Thyroid gland (tissue), 4 donors: Measurements from ENCODE around the gene WNT9A. TPM values are rescaled to one million over a fixed set of nuclear protein-coding genes. Genes with fewer than 3 reads are reported as not detected.

ENCODE experiments used
- DNase-seq, 2 donors: peaks; one replicate each; pipeline ENCODE4 v3.0.0-alpha.2; 2019
- H3K27ac ChIP-seq, 3 donors: fragments of 200-600 bp; sonication (generic); 1 replicate in 2 of 3; 2 replicates in 1 of 3; pipeline ENCODE4 v1.5.1; 2016 to 2019; ENCODE audit warnings: mild to moderate bottlenecking in 1 of 3, moderate library complexity in 1 of 3
- H3K27me3 ChIP-seq: fragments of 200-600 bp; sonication (generic); one replicate; pipeline ENCODE4 v1.5.1; 2019
- H3K36me3 ChIP-seq, 2 donors: fragments of 200-600 bp; sonication (generic); one replicate each; pipeline ENCODE4 v1.5.1; 2016 to 2019
- H3K4me1 ChIP-seq, 2 donors: fragments of 200-600 bp; sonication (generic); one replicate each; pipeline ENCODE4 v1.5.1; 2017 to 2019
- H3K4me3 ChIP-seq, 3 donors: fragments of 200-600 bp; sonication (generic); replicated peaks in 1 of 3; 1 replicate in 2 of 3; 2 replicates in 1 of 3; pipeline ENCODE4 v1.5.1; 2016; ENCODE audit warnings: mild to moderate bottlenecking in 1 of 3
- H3K9me3 ChIP-seq: fragments of 200-600 bp; sonication (generic); one replicate; pipeline ENCODE4 v1.5.1; 2017
- POLR2A ChIP-seq, 2 donors: fragments of 450-650 bp; IDR thresholded peaks; one replicate each; pipeline ENCODE4 v1.6.1; 2017; ENCODE audit warnings: antibody characterized with exemption in 2 of 2, mild to moderate bottlenecking in 2 of 2, moderate library complexity in 1 of 2
- WGBS, 2 donors: methylation state at CpG; one replicate each; pipeline ENCODE4 v1.1.5; 2017; 5-methylcytosine and 5-hydroxymethylcytosine counted together
- intact Hi-C: fragments of 100-400 bp; cut with DNase I; formaldehyde crosslinking; loops from one replicate; pipeline ENCODE4 v1.15.1; 2023
- total RNA-seq, 4 donors: library from RNA; depleted of rRNA; stranded (reverse); fragments of >200 nt; gene quantifications; one replicate each; pipeline ENCODE4 v1.2.3, GENCODE V29; 2016
- TF ChIP-seq, protein P1 (sequence below), 6 experiments: fragments of 200-600 bp in 3 of 6; fragments of 450-650 bp in 3 of 6; sonication (generic) in 3 of 6; IDR thresholded peaks; one replicate each; pipeline ENCODE4 v1.5.1; 2016 to 2019; ENCODE audit warnings: antibody characterized with exemption in 6 of 6, mild to moderate bottlenecking in 2 of 6, inconsistent platforms in 1 of 6, moderate library complexity in 1 of 6

Gene WNT9A
- total RNA-seq, 4 donors from 2014 or later = 2.5 to 4.3 (median 3.4) TPM

DNA sequence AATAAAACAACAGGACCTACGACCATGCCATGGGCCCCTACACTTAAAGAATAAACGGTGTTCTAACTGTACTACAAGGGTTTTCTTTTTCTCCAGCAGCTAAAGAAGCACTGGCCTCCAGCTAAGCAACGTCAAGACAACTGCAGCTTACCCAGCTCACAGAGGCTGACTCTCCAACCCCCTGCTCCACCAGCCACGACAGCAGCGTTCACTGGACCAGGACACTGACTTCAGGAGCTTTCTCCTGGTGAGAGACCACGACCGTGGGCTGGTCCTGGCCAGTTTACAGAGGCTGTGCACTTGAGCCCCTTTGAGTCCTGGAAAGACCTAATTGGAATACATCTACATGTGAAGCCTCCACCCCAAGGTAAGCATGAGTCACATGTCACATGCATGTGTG lies 39.4 kb downstream of the WNT9A start:
- Histone ChIP-seq H3K4me3 (no peak overlapping the region), H3K36me3 (no peaks in the 10 kb centered on the region), H3K9me3 (no peaks in the 10 kb centered on the region), H3K27me3 (no peaks in the 10 kb centered on the region), H3K4me1 (no peaks in the 10 kb centered on the region), H3K27ac (no peak overlapping the region)
- intact Hi-C loops = no loop called here
- DNase-seq = no peak
- WGBS, 2 donors = 38 to 47% methylated on average over 7 of the region's 7 CpGs
- TF ChIP-seq, protein P1, sequence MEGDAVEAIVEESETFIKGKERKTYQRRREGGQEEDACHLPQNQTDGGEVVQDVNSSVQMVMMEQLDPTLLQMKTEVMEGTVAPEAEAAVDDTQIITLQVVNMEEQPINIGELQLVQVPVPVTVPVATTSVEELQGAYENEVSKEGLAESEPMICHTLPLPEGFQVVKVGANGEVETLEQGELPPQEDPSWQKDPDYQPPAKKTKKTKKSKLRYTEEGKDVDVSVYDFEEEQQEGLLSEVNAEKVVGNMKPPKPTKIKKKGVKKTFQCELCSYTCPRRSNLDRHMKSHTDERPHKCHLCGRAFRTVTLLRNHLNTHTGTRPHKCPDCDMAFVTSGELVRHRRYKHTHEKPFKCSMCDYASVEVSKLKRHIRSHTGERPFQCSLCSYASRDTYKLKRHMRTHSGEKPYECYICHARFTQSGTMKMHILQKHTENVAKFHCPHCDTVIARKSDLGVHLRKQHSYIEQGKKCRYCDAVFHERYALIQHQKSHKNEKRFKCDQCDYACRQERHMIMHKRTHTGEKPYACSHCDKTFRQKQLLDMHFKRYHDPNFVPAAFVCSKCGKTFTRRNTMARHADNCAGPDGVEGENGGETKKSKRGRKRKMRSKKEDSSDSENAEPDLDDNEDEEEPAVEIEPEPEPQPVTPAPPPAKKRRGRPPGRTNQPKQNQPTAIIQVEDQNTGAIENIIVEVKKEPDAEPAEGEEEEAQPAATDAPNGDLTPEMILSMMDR (IDR thresholded peaks at IDR 0.05) = no peak
- TF ChIP-seq POLR2A (IDR thresholded peaks at IDR 0.05) = no peak

- 83 to 90% methylated on average over 10 to 11 of the region's 13 CpGs for WGBS, 2 donors
- no peaks in the 10 kb centered on the region for H3K9me3 ChIP-seq
- no peaks in the 10 kb centered on the region for H3K4me1 ChIP-seq
- H3K36me3 ChIP-seq = no peaks in the 10 kb centered on the region
- H3K27me3 ChIP-seq = no peaks in the 10 kb centered on the region
- H3K27ac ChIP-seq = no peak overlapping the region
- TF ChIP-seq, protein P1 (IDR thresholded peaks at IDR 0.05) = no peak
- no peak for TF ChIP-seq POLR2A (IDR thresholded peaks at IDR 0.05)
- intact Hi-C loops = no loop called here
- no peak overlapping the region for H3K4me3 ChIP-seq
- no peak for DNase-seq
These were observed 40.2 kb downstream of the WNT9A start for GRCh38 chr1:227907439-227908015.

DNA sequence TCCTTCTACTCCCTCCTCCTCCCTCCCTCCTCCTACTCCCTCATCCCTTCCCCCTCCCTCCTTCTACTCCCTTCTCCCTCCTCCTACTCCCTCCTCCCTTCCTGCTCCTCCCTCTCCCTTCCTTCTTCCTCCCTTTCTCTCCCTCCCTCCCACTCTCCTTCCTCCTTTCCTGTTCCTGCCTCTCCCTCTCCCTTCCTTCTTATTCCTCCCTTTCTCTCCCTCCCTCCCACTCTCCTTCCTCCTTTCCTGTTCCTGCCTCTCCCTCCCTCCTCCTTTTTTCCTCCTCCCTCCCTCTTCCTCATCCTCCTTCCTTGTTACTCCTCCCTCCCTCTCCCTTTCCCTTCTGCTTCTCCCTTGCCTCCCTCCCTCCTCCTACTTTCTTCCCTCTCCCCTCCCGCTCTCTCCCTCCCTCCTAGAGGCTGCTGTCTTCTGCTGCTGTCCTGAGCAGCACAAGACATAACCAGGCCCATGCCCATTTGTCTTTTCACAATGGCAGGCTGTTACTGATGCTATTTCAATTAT lies 41.1 kb downstream of the WNT9A start:
- no peak for DNase-seq
- Histone ChIP-seq H3K27ac (no peak overlapping the region), H3K9me3 (no peaks in the 10 kb centered on the region), H3K27me3 (no peaks in the 10 kb centered on the region), H3K4me3 (no peak overlapping the region), H3K36me3 (no peaks in the 10 kb centered on the region), H3K4me1 (no peaks in the 10 kb centered on the region)
- 88 to 92% methylated on average over 1 of the region's 1 CpG for WGBS, 2 donors
- TF ChIP-seq POLR2A (IDR thresholded peaks at IDR 0.05) = no peak
- TF ChIP-seq, protein P1 (IDR thresholded peaks at IDR 0.05) = no peak
- intact Hi-C loops = no loop called here

- H3K27me3 ChIP-seq = no peaks in the 10 kb centered on the region
- intact Hi-C loops = no loop called here
- WGBS, 2 donors = 83 to 89% methylated on average over 6 to 11 of the region's 15 CpGs
- H3K4me1 ChIP-seq = no peaks in the 10 kb centered on the region
- H3K9me3 ChIP-seq = no peaks in the 10 kb centered on the region
- H3K4me3 ChIP-seq = no peak overlapping the region
- H3K36me3 ChIP-seq = no peaks in the 10 kb centered on the region
- DNase-seq = no peak
- no peak overlapping the region for H3K27ac ChIP-seq
- TF ChIP-seq, protein P1 (IDR thresholded peaks at IDR 0.05) = no peak
- TF ChIP-seq POLR2A (IDR thresholded peaks at IDR 0.05) = no peak
These were observed 41.9 kb downstream of the WNT9A start for GRCh38 chr1:227905573-227906487.
